ENCODE results near the gene BMAL2. TPM values are rescaled to one million over a fixed set of nuclear protein-coding genes. Genes with fewer than 3 reads are reported as not detected.

The BMAL2 gene
- total and polyA plus RNA-seq, 2 donors (not counting 1 experiment from before 2014, with no cell fraction given), result 15.5 to 44.9 TPM

GRCh38 chr12:27331927-27332324 is 710 bp upstream of the BMAL2 start:
- Histone ChIP-seq H3K4me1 (ENCODE audit: control insufficient read depth, extremely low read depth, insufficient read depth, low read length) (peaks cover 13% of the 10 kb centered on the region), H3K27ac (ENCODE audit: insufficient read depth, low read length) (peak overlapping the region; percentile 81), H3K4me3 (replicated peaks in 1 of 4; ENCODE audit: control extremely low read depth in 1 of 4, insufficient read depth in 1 of 4, low read depth in 3 of 4, low read length in 4 of 4) (peak overlapping the region; percentile 58 to 84 (median 76)), H4K20me1 (ENCODE audit: control insufficient read depth, extremely low read depth, insufficient read depth, low read length) (no peaks in the 10 kb centered on the region), H2AFZ (ENCODE audit: low read length) (peak overlapping the region; percentile 92), H3K79me2 (ENCODE audit: control insufficient read depth, insufficient read depth, low read length) (peaks cover 31% of the 10 kb centered on the region), H3K27me3 (ENCODE audit: control insufficient read depth, insufficient read depth, low read length) (no peaks in the 10 kb centered on the region), H3K9me3 (ENCODE audit: control insufficient read depth, insufficient read depth, low read depth, low read length) (no peaks in the 10 kb centered on the region), H3K4me2 (ENCODE audit: extremely low read depth, insufficient read depth, low read length) (peak overlapping the region; percentile 99), H3K9ac (ENCODE audit: insufficient read depth, low read length) (no peak overlapping the region), H3K36me3 (ENCODE audit: control insufficient read depth, insufficient read depth, low read length) (no peaks in the 10 kb centered on the region)
- DNase-seq (ENCODE audit: low read depth in 2 of 2), result no peak
- TF ChIP-seq CTCF (conservative IDR thresholded peaks at IDR 0.05 in 1 of 2, IDR thresholded peaks at IDR 0.05 in 1 of 2; ENCODE audit: low read depth in 1 of 2, low read length in 2 of 2) (no peak), EZH2 (IDR thresholded peaks at IDR 0.05; ENCODE audit: low read length, missing control alignments) (no peak)

- peak overlapping the region; percentile 81 for H3K27ac ChIP-seq (ENCODE audit: insufficient read depth, low read length)
- DNase-seq (ENCODE audit: low read depth in 2 of 2), result no peak
- H3K4me3 ChIP-seq (replicated peaks in 1 of 4; ENCODE audit: control extremely low read depth in 1 of 4, insufficient read depth in 1 of 4, low read depth in 3 of 4, low read length in 4 of 4), result peak overlapping the region; percentile 58 to 84 (median 76)
- no peak for TF ChIP-seq EZH2 (IDR thresholded peaks at IDR 0.05; ENCODE audit: low read length, missing control alignments)
- TF ChIP-seq CTCF (conservative IDR thresholded peaks at IDR 0.05 in 1 of 2, IDR thresholded peaks at IDR 0.05 in 1 of 2; ENCODE audit: low read depth in 1 of 2, low read length in 2 of 2), result no peak
- H3K79me2 ChIP-seq (ENCODE audit: control insufficient read depth, insufficient read depth, low read length), result peaks cover 32% of the 10 kb centered on the region
- H2AFZ ChIP-seq (ENCODE audit: low read length), result peak overlapping the region; percentile 92
- no peaks in the 10 kb centered on the region for H4K20me1 ChIP-seq (ENCODE audit: control insufficient read depth, extremely low read depth, insufficient read depth, low read length)
- H3K36me3 ChIP-seq (ENCODE audit: control insufficient read depth, insufficient read depth, low read length), result no peaks in the 10 kb centered on the region
- H3K9me3 ChIP-seq (ENCODE audit: control insufficient read depth, insufficient read depth, low read depth, low read length), result no peaks in the 10 kb centered on the region
- peaks cover 13% of the 10 kb centered on the region for H3K4me1 ChIP-seq (ENCODE audit: control insufficient read depth, extremely low read depth, insufficient read depth, low read length)
- peak overlapping the region; percentile 99 for H3K4me2 ChIP-seq (ENCODE audit: extremely low read depth, insufficient read depth, low read length)
- peak overlapping the region; percentile 82 for H3K9ac ChIP-seq (ENCODE audit: insufficient read depth, low read length)
- no peaks in the 10 kb centered on the region for H3K27me3 ChIP-seq (ENCODE audit: control insufficient read depth, insufficient read depth, low read length)
Observed at GRCh38 chr12:27332407-27332713, 276 bp upstream of the BMAL2 start.

GRCh38 chr12:27333403-27334009 is 870 bp downstream of the BMAL2 start:
- no peaks in the 10 kb centered on the region for H3K9me3 ChIP-seq (ENCODE audit: control insufficient read depth, insufficient read depth, low read depth, low read length)
- DNase-seq (ENCODE audit: low read depth in 2 of 2), result no peak
- peak overlapping the region; percentile 67 to 84 (median 76) for H3K4me3 ChIP-seq (replicated peaks in 1 of 4; ENCODE audit: control extremely low read depth in 1 of 4, insufficient read depth in 1 of 4, low read depth in 3 of 4, low read length in 4 of 4)
- peaks cover 13% of the 10 kb centered on the region for H3K4me1 ChIP-seq (ENCODE audit: control insufficient read depth, extremely low read depth, insufficient read depth, low read length)
- peaks cover 40% of the 10 kb centered on the region for H3K79me2 ChIP-seq (ENCODE audit: control insufficient read depth, insufficient read depth, low read length)
- peak overlapping the region; percentile 82 for H3K9ac ChIP-seq (ENCODE audit: insufficient read depth, low read length)
- H4K20me1 ChIP-seq (ENCODE audit: control insufficient read depth, extremely low read depth, insufficient read depth, low read length), result no peaks in the 10 kb centered on the region
- peak overlapping the region; percentile 60 for H2AFZ ChIP-seq (ENCODE audit: low read length)
- peak overlapping the region; percentile 86 for H3K4me2 ChIP-seq (ENCODE audit: extremely low read depth, insufficient read depth, low read length)
- H3K27me3 ChIP-seq (ENCODE audit: control insufficient read depth, insufficient read depth, low read length), result no peaks in the 10 kb centered on the region
- no peaks in the 10 kb centered on the region for H3K36me3 ChIP-seq (ENCODE audit: control insufficient read depth, insufficient read depth, low read length)
- H3K27ac ChIP-seq (ENCODE audit: insufficient read depth, low read length), result peak overlapping the region; percentile 81
- no peak for TF ChIP-seq CTCF (conservative IDR thresholded peaks at IDR 0.05 in 1 of 2, IDR thresholded peaks at IDR 0.05 in 1 of 2; ENCODE audit: low read depth in 1 of 2, low read length in 2 of 2)
- no peak for TF ChIP-seq EZH2 (IDR thresholded peaks at IDR 0.05; ENCODE audit: low read length, missing control alignments)

Data from fibroblast of lung (primary cell).